CD8-positive, alpha-beta memory T cell (primary cell): Measurements from ENCODE around the gene FNDC3B. TPM values are rescaled to one million over a fixed set of nuclear protein-coding genes. Genes with fewer than 3 reads are reported as not detected.

Source experiments
- CTCF ChIA-PET: fragments of 350-600 bp; sonication (Branson Sonifier 250); formaldehyde crosslinking; loops from one replicate; lab custom pipeline; 2021; ENCODE audit warnings: antibody characterized with exemption; lab: Charles Lee
- POLR2A ChIA-PET: fragments of 350-600 bp; sonication (Branson Sonifier 250); formaldehyde crosslinking; loops from one replicate; lab custom pipeline; 2021; ENCODE audit warnings: antibody characterized with exemption; lab: Charles Lee
- DNase-seq, 5 donors: peaks; one replicate each; pipeline versions ENCODE4 v3.0.0 to v3.0.0-alpha.2; 2020 to 2022; ENCODE audit warnings: mixed read lengths in 1 of 5
- H3K27ac ChIP-seq: one replicate; pipeline ENCODE4 v1.7.0; 2013; ENCODE audit warnings: low read depth, mild to moderate bottlenecking, low read length, moderate library complexity
- H3K27me3 ChIP-seq: 2 replicates; pipeline ENCODE4 v1.7.0; 2013; ENCODE audit warnings: low read length, mild to moderate bottlenecking; ENCODE audit not compliant: insufficient read depth, poor library complexity, severe bottlenecking
- H3K36me3 ChIP-seq: 2 replicates; pipeline ENCODE4 v1.7.0; 2013; ENCODE audit warnings: mild to moderate bottlenecking, low read length, moderate library complexity; ENCODE audit not compliant: insufficient read depth
- H3K4me1 ChIP-seq: 2 replicates; pipeline ENCODE4 v1.7.0; 2013; ENCODE audit warnings: mild to moderate bottlenecking, low read length, moderate library complexity; ENCODE audit not compliant: insufficient read depth
- H3K4me3 ChIP-seq: 2 replicates; pipeline ENCODE4 v1.7.0; 2013; ENCODE audit warnings: mild to moderate bottlenecking, low read length
- H3K9me3 ChIP-seq: 2 replicates; pipeline ENCODE4 v1.7.0; 2013; ENCODE audit warnings: mild to moderate bottlenecking, low read length
- H3K27ac Mint-ChIP-seq, 8 donors: one replicate each; pipeline ENCODE4 v1.8.0; 2020 to 2021; ENCODE audit warnings: mixed read lengths in 8 of 8, mild to moderate bottlenecking in 6 of 8, inconsistent platforms in 3 of 8, moderate library complexity in 3 of 8
- H3K27me3 Mint-ChIP-seq, 2 donors: one replicate each; pipeline ENCODE4 v1.8.0; 2020 to 2021; ENCODE audit warnings: mixed read lengths in 2 of 2, mild to moderate bottlenecking in 1 of 2, moderate library complexity in 1 of 2
- H3K36me3 Mint-ChIP-seq, 3 donors: one replicate each; pipeline ENCODE4 v1.8.0; 2020 to 2021; ENCODE audit warnings: mixed read lengths in 3 of 3, inconsistent platforms in 1 of 3, mild to moderate bottlenecking in 1 of 3
- H3K4me1 Mint-ChIP-seq, 3 donors: one replicate each; pipeline ENCODE4 v1.8.0; 2020 to 2021; ENCODE audit warnings: mixed read lengths in 3 of 3, inconsistent platforms in 1 of 3, mild to moderate bottlenecking in 1 of 3
- H3K4me3 Mint-ChIP-seq, 7 donors: one replicate each; pipeline ENCODE4 v1.8.0; 2020 to 2021; ENCODE audit warnings: mixed read lengths in 7 of 7, mild to moderate bottlenecking in 6 of 7, moderate library complexity in 4 of 7, inconsistent platforms in 2 of 7
- H3K9me3 Mint-ChIP-seq, 5 donors: one replicate each; pipeline ENCODE4 v1.8.0; 2020 to 2022; ENCODE audit warnings: mixed read lengths in 5 of 5, mild to moderate bottlenecking in 3 of 5, moderate library complexity in 2 of 5, inconsistent platforms in 1 of 5
- polyA plus RNA-seq: library from polyadenylated mRNA; unstranded; fragments of 300-500 nt; fragmentation: Illumina TruSeq; gene quantifications from one replicate; pipeline ENCODE4 v1.2.3, GENCODE V29; 2021
- total RNA-seq, 2 experiments: library from RNA; stranded (reverse); gene quantifications; one replicate each; pipeline ENCODE4 v1.2.3, GENCODE V29; 2021

FNDC3B gene
- total and polyA plus RNA-seq, 3 experiments from 2014 or later: 8.7 to 18.6 (median 17.4) TPM

- H3K4me3 ChIP-seq: no peak overlapping the region
- H3K27ac ChIP-seq: no peak overlapping the region
- no peak for DNase-seq
- Mint-ChIP-seq H3K36me3 (peaks cover 0 to 5% (median 4%) of the 10 kb centered on the region in 3 donors), H3K4me1 (peaks cover 4 to 22% (median 22%) of the 10 kb centered on the region in 3 donors), H3K9me3 (no peaks in the 10 kb centered on the region), H3K27me3 (no peaks in the 10 kb centered on the region), H3K27ac (no peak overlapping the region), H3K4me3 (no peak overlapping the region)
- POLR2A ChIA-PET: no interaction called here
- H3K9me3 ChIP-seq: no peaks in the 10 kb centered on the region
- H3K4me1 ChIP-seq: no peaks in the 10 kb centered on the region
- H3K36me3 ChIP-seq: no peaks in the 10 kb centered on the region
- no peaks in the 10 kb centered on the region for H3K27me3 ChIP-seq
- CTCF ChIA-PET: no interaction called here
Observed at GRCh38 chr3:172078721-172079120, 39.3 kb downstream of the FNDC3B start.

GRCh38 chr3:172079326-172079976 lies 40.1 kb downstream of the FNDC3B start:
- ChIA-PET CTCF (no interaction called here), POLR2A (no interaction called here)
- Histone ChIP-seq H3K27me3 (no peaks in the 10 kb centered on the region), H3K27ac (no peak overlapping the region), H3K4me1 (no peaks in the 10 kb centered on the region), H3K36me3 (no peaks in the 10 kb centered on the region), H3K4me3 (no peak overlapping the region), H3K9me3 (no peaks in the 10 kb centered on the region)
- no peaks in the 10 kb centered on the region for H3K27me3 Mint-ChIP-seq
- no peak for DNase-seq
- H3K4me3 Mint-ChIP-seq: no peak overlapping the region
- no peaks in the 10 kb centered on the region for H3K9me3 Mint-ChIP-seq
- peaks cover 4 to 21% (median 20%) of the 10 kb centered on the region in 3 donors for H3K4me1 Mint-ChIP-seq
- H3K36me3 Mint-ChIP-seq: peaks cover 0 to 5% (median 4%) of the 10 kb centered on the region in 3 donors
- H3K27ac Mint-ChIP-seq: peak overlapping the region in 1 of 8 donors; percentile 12

DNA sequence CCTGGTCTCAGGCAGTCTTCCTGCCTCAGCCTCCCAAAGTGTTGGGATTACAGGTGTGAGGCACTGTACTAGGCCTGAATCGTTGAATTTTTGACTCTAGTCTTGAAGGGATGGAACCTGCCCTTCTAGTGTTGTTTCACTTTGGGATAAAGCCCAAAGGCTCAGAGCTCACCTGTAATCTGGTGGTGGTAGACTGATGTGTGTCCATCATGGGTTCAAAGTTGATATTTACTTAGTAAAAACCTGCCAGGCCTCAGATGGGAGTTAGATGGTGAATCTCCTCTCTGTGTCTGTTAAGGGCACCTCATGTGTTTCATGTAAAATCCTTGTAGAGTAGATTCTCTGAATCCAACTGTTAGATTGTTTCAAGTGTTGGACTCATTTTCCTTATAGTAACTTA lies 41.1 kb downstream of the FNDC3B start:
- Mint-ChIP-seq H3K27me3 (no peaks in the 10 kb centered on the region), H3K4me1 (peaks cover 4 to 26% (median 20%) of the 10 kb centered on the region in 3 donors), H3K9me3 (no peaks in the 10 kb centered on the region), H3K36me3 (peaks cover 0 to 6% (median 5%) of the 10 kb centered on the region in 3 donors), H3K4me3 (no peak overlapping the region), H3K27ac (no peak overlapping the region)
- POLR2A ChIA-PET: no interaction called here
- no peaks in the 10 kb centered on the region for H3K4me1 ChIP-seq
- H3K4me3 ChIP-seq: no peak overlapping the region
- no peaks in the 10 kb centered on the region for H3K9me3 ChIP-seq
- CTCF ChIA-PET: no interaction called here
- no peak overlapping the region for H3K27ac ChIP-seq
- H3K27me3 ChIP-seq: no peaks in the 10 kb centered on the region
- H3K36me3 ChIP-seq: no peaks in the 10 kb centered on the region
- DNase-seq: no peak

DNA sequence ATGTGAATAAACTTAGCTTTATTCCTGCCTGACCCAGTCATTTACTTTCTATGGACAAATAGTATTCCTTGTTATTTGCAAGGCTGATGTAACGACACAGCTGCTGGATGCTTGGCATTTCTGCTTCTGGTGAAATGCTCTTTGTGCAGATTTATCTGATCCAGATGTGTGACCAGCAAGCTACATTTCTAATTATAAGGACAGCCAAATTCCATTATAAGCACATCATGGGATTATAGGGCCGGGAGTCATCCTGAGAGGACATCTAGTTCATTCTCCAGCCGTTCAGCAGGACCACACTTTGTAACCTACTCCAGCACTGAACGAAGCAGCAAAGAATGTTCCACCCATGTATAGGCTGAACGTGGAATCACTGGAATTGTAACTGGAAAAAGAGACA lies 42.9 kb downstream of the FNDC3B start:
- Mint-ChIP-seq H3K4me1 (peaks cover 12 to 30% (median 28%) of the 10 kb centered on the region in 3 donors), H3K4me3 (no peak overlapping the region), H3K27ac (no peak overlapping the region), H3K36me3 (peaks cover 0 to 5% (median 2%) of the 10 kb centered on the region in 3 donors), H3K9me3 (no peaks in the 10 kb centered on the region), H3K27me3 (no peaks in the 10 kb centered on the region)
- Histone ChIP-seq H3K9me3 (no peaks in the 10 kb centered on the region), H3K27ac (no peak overlapping the region), H3K4me3 (no peak overlapping the region), H3K4me1 (peaks cover 2% of the 10 kb centered on the region), H3K36me3 (no peaks in the 10 kb centered on the region), H3K27me3 (no peaks in the 10 kb centered on the region)
- POLR2A ChIA-PET: no interaction called here
- CTCF ChIA-PET: no interaction called here
- no peak for DNase-seq

GRCh38 chr3:172082820-172083513 lies 43.6 kb downstream of the FNDC3B start:
- DNase-seq: no peak
- Mint-ChIP-seq H3K9me3 (no peaks in the 10 kb centered on the region), H3K4me3 (no peak overlapping the region), H3K27me3 (no peaks in the 10 kb centered on the region), H3K36me3 (peaks cover 0 to 5% (median 2%) of the 10 kb centered on the region in 3 donors), H3K4me1 (peaks cover 17 to 37% (median 35%) of the 10 kb centered on the region in 3 donors), H3K27ac (peak overlapping the region in 2 of 8 donors; percentile 14 to 22)
- Histone ChIP-seq H3K27me3 (no peaks in the 10 kb centered on the region), H3K36me3 (no peaks in the 10 kb centered on the region), H3K4me1 (peaks cover 9% of the 10 kb centered on the region), H3K27ac (no peak overlapping the region), H3K9me3 (no peaks in the 10 kb centered on the region), H3K4me3 (no peak overlapping the region)
- ChIA-PET POLR2A (no interaction called here), CTCF (no interaction called here)

- no peak for DNase-seq
- Histone ChIP-seq H3K4me3 (no peak overlapping the region), H3K27me3 (no peaks in the 10 kb centered on the region), H3K27ac (no peak overlapping the region), H3K4me1 (peaks cover 13% of the 10 kb centered on the region), H3K36me3 (no peaks in the 10 kb centered on the region), H3K9me3 (no peaks in the 10 kb centered on the region)
- CTCF ChIA-PET: no interaction called here
- POLR2A ChIA-PET: no interaction called here
- Mint-ChIP-seq H3K4me1 (peaks cover 19 to 39% (median 29%) of the 10 kb centered on the region in 3 donors), H3K27me3 (no peaks in the 10 kb centered on the region), H3K27ac (no peak overlapping the region), H3K4me3 (no peak overlapping the region), H3K36me3 (peaks cover 0 to 3% (median 2%) of the 10 kb centered on the region in 3 donors), H3K9me3 (no peaks in the 10 kb centered on the region)
Observed at GRCh38 chr3:172083995-172084409, 44.6 kb downstream of the FNDC3B start.

DNA sequence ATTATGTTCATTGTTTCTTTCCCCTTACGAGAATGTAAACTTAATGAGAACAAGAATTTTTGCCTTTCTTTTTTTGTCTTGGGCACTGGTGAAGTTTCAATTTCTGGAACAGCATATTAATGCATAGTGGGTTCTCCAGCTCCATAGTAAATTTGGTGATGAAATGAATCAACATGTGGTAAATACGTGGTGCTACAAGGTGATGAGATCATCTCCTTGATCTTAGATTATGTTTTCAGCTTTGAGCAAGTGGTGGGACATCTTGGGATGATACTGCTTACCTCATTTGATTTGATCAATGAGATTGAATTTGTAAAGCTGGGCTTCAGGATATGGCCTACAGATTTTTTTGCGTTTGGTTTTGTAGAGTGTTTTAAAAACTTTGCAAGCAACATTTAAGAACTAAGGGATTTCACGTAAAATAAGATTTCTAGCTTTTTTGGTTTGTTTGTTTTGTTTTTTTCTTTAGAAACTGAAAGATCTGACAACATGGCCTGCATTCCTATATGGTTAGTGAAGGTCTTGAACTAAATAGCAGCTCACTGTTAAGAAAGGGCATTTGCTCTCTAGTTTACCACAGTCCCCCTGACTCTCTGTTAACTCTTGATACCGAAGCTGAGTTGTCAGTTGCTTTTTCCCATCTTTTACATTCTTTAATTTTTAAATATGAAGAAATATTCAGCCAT lies 45.6 kb downstream of the FNDC3B start:
- no peak overlapping the region for H3K27ac Mint-ChIP-seq
- Histone ChIP-seq H3K36me3 (no peaks in the 10 kb centered on the region), H3K4me3 (no peak overlapping the region), H3K27me3 (no peaks in the 10 kb centered on the region), H3K9me3 (no peaks in the 10 kb centered on the region), H3K4me1 (peaks cover 13% of the 10 kb centered on the region), H3K27ac (no peak overlapping the region)
- peaks cover 0 to 3% (median 2%) of the 10 kb centered on the region in 3 donors for H3K36me3 Mint-ChIP-seq
- ChIA-PET CTCF (no interaction called here), POLR2A (interaction anchor here (0.6 kb wide), 1 partner anchor 53 kb away, joined by 4 read pairs; no protein-coding TSS in a partner anchor)
- H3K9me3 Mint-ChIP-seq: no peaks in the 10 kb centered on the region
- no peaks in the 10 kb centered on the region for H3K27me3 Mint-ChIP-seq
- no peak for DNase-seq
- peaks cover 19 to 32% (median 23%) of the 10 kb centered on the region in 3 donors for H3K4me1 Mint-ChIP-seq
- H3K4me3 Mint-ChIP-seq: no peak overlapping the region

DNA sequence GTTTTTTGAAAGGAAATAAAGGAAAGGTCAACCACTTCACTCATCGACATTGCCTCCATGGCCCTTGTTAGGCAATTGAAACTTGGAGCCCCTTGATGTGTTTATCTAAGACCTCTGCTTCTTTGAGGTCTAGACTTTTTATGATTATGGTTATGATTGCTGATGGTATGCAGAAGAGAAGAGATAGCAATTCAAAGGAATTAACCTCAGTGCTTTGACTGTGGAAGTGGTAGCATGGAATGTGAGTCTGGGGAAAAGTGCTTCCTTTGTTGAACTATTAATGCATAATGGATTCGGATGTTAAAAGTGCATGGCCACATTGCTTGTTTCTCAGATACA lies 46.1 kb downstream of the FNDC3B start:
- no peak overlapping the region for H3K27ac ChIP-seq
- no peaks in the 10 kb centered on the region for H3K9me3 ChIP-seq
- H3K4me1 ChIP-seq: peaks cover 13% of the 10 kb centered on the region
- Mint-ChIP-seq H3K4me3 (no peak overlapping the region), H3K9me3 (no peaks in the 10 kb centered on the region), H3K4me1 (peaks cover 19 to 32% (median 23%) of the 10 kb centered on the region in 3 donors), H3K36me3 (peaks cover 0 to 3% (median 2%) of the 10 kb centered on the region in 3 donors), H3K27me3 (no peaks in the 10 kb centered on the region), H3K27ac (peak overlapping the region in 1 of 8 donors; percentile 47)
- CTCF ChIA-PET: no interaction called here
- no peak overlapping the region for H3K4me3 ChIP-seq
- no peak for DNase-seq
- no peaks in the 10 kb centered on the region for H3K36me3 ChIP-seq
- no peaks in the 10 kb centered on the region for H3K27me3 ChIP-seq
- POLR2A ChIA-PET: no interaction called here
